ENCODE data around the gene CYP26B1. TPM values are rescaled to one million over a fixed set of nuclear protein-coding genes. Genes with fewer than 3 reads are reported as not detected.

CYP26B1 gene
- total RNA-seq (2014; rRNA removed; shearing (Covaris generic)) = 1.1 and 1.3 TPM in 2 replicates

DNA sequence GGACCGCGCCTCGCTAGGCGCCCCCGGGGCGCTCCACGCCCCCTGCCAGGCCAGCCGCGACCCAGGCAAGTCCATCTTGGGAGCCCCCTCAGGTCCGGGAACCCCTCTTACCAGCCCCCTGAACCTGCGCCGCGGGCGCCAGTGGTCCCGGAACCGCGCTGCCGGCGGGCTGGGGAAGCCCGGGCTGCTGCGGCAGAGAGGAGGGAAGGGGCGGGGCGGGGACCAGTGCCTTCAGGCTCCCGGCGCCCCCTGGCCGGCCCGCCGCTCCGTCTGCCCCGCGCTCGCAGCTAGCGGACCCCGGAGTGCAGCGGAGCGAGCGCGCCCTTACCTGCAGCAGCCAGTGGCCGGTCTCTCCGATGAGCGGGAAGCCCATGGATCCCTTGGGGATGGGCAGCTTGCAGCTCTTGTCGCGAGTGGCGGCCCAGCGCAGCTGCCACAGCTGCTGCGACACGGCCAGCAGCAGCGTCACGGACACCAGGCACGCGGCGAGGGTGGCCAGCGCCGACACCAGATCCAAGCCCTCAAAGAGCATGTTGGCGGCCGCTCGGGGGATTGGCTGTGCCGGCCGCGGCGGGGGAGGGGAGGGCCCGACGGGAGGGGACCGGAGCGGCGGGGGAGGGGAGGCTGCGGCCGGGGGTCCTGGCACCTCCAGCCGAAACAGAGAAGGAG is at the start of gene CYP26B1:
Gene CYP26B1 (minus strand): TSS at position 560 of the 669 bp plus-strand sequence. CDS start 28 bp downstream, at position 532.
- Histone ChIP-seq H3K4me3 (ENCODE audit: insufficient read depth, low read depth, low read length) (peak within 1 kb of the TSS; percentile 43), H3K27me3 (ENCODE audit: control insufficient read depth, insufficient read depth, low read length) (peaks cover 83% of the 10 kb centered on the region), H3K36me3 (replicated peaks; ENCODE audit: control insufficient read depth, insufficient read depth, low read length) (no peaks in the 10 kb centered on the region)
- DNase-seq = peak; percentile 90

GRCh38 chr2:72193723-72194122 is 46.1 kb upstream of the CYP26B1 start:
- Histone ChIP-seq H3K4me3 (ENCODE audit: insufficient read depth, low read depth, low read length) (no peak overlapping the region), H3K27me3 (ENCODE audit: control insufficient read depth, insufficient read depth, low read length) (no peaks in the 10 kb centered on the region), H3K36me3 (replicated peaks; ENCODE audit: control insufficient read depth, insufficient read depth, low read length) (no peaks in the 10 kb centered on the region)
- no peak for DNase-seq

DNA sequence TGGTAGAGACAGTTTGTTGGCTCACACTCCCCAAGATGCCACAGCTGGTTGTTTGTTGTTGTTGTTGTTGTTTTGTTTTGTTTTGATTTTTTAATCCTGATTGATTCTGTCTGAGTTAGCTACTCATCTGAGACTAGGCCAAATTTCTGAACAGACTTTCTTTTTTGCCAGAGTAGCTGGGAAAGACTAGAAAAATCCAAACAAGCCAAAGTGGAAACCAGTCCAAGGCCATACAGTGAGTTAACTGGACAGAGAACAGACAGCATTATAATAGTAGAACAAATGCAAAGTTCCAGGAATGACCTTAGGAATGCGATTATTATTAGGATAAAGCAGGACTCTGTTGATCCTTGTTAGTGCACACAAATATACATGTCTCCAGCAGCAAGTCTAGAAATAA is 43.8 kb upstream of the CYP26B1 start:
- Histone ChIP-seq H3K4me3 (ENCODE audit: insufficient read depth, low read depth, low read length) (no peak overlapping the region), H3K36me3 (replicated peaks; ENCODE audit: control insufficient read depth, insufficient read depth, low read length) (no peaks in the 10 kb centered on the region), H3K27me3 (ENCODE audit: control insufficient read depth, insufficient read depth, low read length) (no peaks in the 10 kb centered on the region)
- no peak for DNase-seq

- DNase-seq = no peak
- H3K4me3 ChIP-seq (ENCODE audit: insufficient read depth, low read depth, low read length) = no peak overlapping the region
- no peaks in the 10 kb centered on the region for H3K27me3 ChIP-seq (ENCODE audit: control insufficient read depth, insufficient read depth, low read length)
- no peaks in the 10 kb centered on the region for H3K36me3 ChIP-seq (replicated peaks; ENCODE audit: control insufficient read depth, insufficient read depth, low read length)
Observed at GRCh38 chr2:72185206-72185605, 37.5 kb upstream of the CYP26B1 start.

DNA sequence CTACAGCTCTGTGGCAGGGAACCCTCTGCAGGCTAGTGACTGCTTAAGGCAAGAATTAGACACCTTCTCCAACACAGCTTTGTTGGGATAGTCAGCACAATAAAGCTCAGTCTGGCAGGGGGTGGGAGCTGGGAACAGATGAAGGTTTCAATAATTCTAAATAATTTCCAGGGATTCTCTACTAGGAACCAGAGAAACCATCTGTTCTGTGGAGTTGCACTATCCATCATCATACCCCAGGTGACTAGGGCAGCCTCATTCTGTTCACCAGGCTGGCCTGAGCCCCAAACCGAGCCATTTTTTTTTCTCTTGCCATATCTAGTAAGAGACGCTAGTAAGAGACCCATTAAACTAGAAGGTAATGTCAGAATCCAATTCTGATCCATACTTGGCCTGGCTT is 35.8 kb upstream of the CYP26B1 start:
- no peak for DNase-seq
- Histone ChIP-seq H3K27me3 (ENCODE audit: control insufficient read depth, insufficient read depth, low read length) (no peaks in the 10 kb centered on the region), H3K36me3 (replicated peaks; ENCODE audit: control insufficient read depth, insufficient read depth, low read length) (no peaks in the 10 kb centered on the region), H3K4me3 (ENCODE audit: insufficient read depth, low read depth, low read length) (no peak overlapping the region)

GRCh38 chr2:72183016-72183415 is 35.4 kb upstream of the CYP26B1 start:
- no peak overlapping the region for H3K4me3 ChIP-seq (ENCODE audit: insufficient read depth, low read depth, low read length)
- H3K27me3 ChIP-seq (ENCODE audit: control insufficient read depth, insufficient read depth, low read length) = no peaks in the 10 kb centered on the region
- no peaks in the 10 kb centered on the region for H3K36me3 ChIP-seq (replicated peaks; ENCODE audit: control insufficient read depth, insufficient read depth, low read length)
- DNase-seq = no peak

DNA sequence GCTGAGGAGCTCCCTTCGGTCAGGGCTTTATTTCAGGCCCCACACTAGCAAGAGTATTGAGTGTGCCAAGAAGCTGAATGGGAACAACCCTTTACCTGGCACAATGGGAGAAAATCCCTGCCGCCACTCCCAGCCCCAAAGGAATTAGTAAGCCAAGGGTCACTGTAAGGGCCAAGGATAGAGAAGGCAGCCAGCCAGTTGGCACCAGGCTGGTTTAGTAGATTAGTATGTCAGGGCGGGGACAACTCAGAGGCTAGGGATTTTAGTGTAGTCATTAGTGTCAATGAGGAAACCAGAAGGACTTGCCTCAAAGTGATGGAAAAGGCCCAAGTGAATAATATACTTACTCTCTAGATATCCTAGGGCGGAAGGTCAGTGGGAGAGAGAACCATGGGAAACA is 34.9 kb upstream of the CYP26B1 start:
- Histone ChIP-seq H3K36me3 (replicated peaks; ENCODE audit: control insufficient read depth, insufficient read depth, low read length) (no peaks in the 10 kb centered on the region), H3K27me3 (ENCODE audit: control insufficient read depth, insufficient read depth, low read length) (no peaks in the 10 kb centered on the region), H3K4me3 (ENCODE audit: insufficient read depth, low read depth, low read length) (no peak overlapping the region)
- no peak for DNase-seq

DNA sequence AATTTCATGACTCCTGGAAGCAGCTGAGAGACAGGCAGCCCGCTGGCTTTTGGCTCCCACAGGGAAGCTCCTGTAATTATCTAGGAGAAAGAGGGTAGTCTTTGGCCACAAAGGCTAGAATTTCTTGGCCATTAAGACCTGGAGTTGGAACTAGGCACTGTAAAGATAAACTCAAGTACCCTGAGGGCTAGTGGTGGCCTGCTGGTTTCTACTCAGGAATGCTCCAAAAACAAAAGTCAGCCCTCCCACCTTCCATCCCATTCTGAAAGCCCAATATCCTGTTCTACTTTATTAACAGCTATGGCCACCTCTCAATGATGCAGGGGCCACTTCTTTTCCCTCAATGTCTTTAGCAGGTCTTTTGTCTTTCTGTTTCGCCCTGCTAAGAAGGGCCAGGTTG is 34.0 kb upstream of the CYP26B1 start:
- Histone ChIP-seq H3K36me3 (replicated peaks; ENCODE audit: control insufficient read depth, insufficient read depth, low read length) (no peaks in the 10 kb centered on the region), H3K4me3 (ENCODE audit: insufficient read depth, low read depth, low read length) (no peak overlapping the region), H3K27me3 (ENCODE audit: control insufficient read depth, insufficient read depth, low read length) (no peaks in the 10 kb centered on the region)
- no peak for DNase-seq

GRCh38 chr2:72180351-72180750 is 32.7 kb upstream of the CYP26B1 start:
- DNase-seq = no peak
- H3K36me3 ChIP-seq (replicated peaks; ENCODE audit: control insufficient read depth, insufficient read depth, low read length) = no peaks in the 10 kb centered on the region
- H3K4me3 ChIP-seq (ENCODE audit: insufficient read depth, low read depth, low read length) = no peak overlapping the region
- H3K27me3 ChIP-seq (ENCODE audit: control insufficient read depth, insufficient read depth, low read length) = no peaks in the 10 kb centered on the region

DNA sequence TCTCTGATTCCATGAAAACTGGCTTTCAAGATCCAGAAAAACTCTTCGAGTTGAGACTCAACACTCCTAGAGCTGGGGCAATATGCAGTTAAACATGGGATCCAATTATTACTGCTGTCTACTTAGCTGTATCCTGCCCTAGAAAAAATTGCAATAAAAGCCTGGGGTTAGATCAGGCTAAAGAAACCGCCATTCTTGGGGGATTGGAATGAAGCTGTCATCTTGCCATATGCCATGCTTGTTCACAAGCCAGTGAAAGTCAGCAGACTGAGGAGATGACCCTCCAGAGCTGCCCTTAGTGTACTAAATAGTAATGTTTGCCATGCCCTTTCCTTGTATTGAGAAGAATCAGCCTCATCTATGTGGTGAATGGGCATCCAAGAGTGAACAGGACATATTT is 30.9 kb upstream of the CYP26B1 start:
- H3K4me3 ChIP-seq (ENCODE audit: insufficient read depth, low read depth, low read length) = no peak overlapping the region
- no peak for DNase-seq
- no peaks in the 10 kb centered on the region for H3K27me3 ChIP-seq (ENCODE audit: control insufficient read depth, insufficient read depth, low read length)
- no peaks in the 10 kb centered on the region for H3K36me3 ChIP-seq (replicated peaks; ENCODE audit: control insufficient read depth, insufficient read depth, low read length)

DNA sequence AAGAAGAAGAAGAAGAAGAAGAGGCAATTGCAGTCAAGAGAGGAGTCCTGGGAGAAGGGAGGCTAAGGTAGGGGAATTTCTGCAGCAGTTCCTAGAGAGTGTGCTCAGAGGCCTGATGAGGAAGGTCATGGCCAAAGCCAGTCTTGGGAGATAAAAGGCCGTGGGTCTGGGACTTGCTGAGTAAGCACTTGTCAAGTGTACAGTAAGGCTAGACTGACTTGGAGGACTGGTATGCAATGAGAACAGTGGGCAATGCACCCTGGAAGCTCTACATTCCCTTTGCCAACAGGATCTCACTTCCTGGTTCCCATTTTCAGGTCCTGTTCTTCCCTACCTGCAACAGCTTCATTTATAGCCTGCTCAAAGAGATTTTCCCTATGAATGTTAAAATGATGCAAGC is 28.6 kb upstream of the CYP26B1 start:
- Histone ChIP-seq H3K36me3 (replicated peaks; ENCODE audit: control insufficient read depth, insufficient read depth, low read length) (no peaks in the 10 kb centered on the region), H3K27me3 (ENCODE audit: control insufficient read depth, insufficient read depth, low read length) (no peaks in the 10 kb centered on the region), H3K4me3 (ENCODE audit: insufficient read depth, low read depth, low read length) (no peak overlapping the region)
- no peak for DNase-seq

GRCh38 chr2:72175636-72176035 is 28.0 kb upstream of the CYP26B1 start:
- no peak for DNase-seq
- no peaks in the 10 kb centered on the region for H3K27me3 ChIP-seq (ENCODE audit: control insufficient read depth, insufficient read depth, low read length)
- H3K4me3 ChIP-seq (ENCODE audit: insufficient read depth, low read depth, low read length) = no peak overlapping the region
- no peaks in the 10 kb centered on the region for H3K36me3 ChIP-seq (replicated peaks; ENCODE audit: control insufficient read depth, insufficient read depth, low read length)

GRCh38 chr2:72173640-72174321 is 26.1 kb upstream of the CYP26B1 start:
- no peaks in the 10 kb centered on the region for H3K36me3 ChIP-seq (replicated peaks; ENCODE audit: control insufficient read depth, insufficient read depth, low read length)
- no peak overlapping the region for H3K4me3 ChIP-seq (ENCODE audit: insufficient read depth, low read depth, low read length)
- H3K27me3 ChIP-seq (ENCODE audit: control insufficient read depth, insufficient read depth, low read length) = no peaks in the 10 kb centered on the region
- DNase-seq = no peak

DNA sequence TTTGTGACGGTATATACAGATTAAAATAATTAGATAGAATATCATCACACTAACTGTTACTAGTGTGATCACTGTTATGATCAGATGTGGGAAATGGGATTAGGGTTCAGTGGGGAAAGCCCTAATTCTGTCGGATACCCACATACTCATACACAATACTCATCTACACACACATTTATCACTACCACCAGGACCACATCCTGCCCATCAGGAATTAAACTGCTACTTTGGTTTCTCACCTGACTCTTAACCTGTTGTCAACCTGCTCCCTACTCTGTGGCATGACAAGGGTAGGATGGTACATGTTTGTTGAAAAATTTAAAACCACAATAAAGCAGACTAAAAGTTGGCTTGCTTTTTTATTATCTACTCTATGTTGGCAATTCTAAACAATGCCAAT is 24.8 kb upstream of the CYP26B1 start:
- no peak overlapping the region for H3K4me3 ChIP-seq (ENCODE audit: insufficient read depth, low read depth, low read length)
- no peaks in the 10 kb centered on the region for H3K36me3 ChIP-seq (replicated peaks; ENCODE audit: control insufficient read depth, insufficient read depth, low read length)
- H3K27me3 ChIP-seq (ENCODE audit: control insufficient read depth, insufficient read depth, low read length) = no peaks in the 10 kb centered on the region
- DNase-seq = no peak

- no peaks in the 10 kb centered on the region for H3K27me3 ChIP-seq (ENCODE audit: control insufficient read depth, insufficient read depth, low read length)
- no peaks in the 10 kb centered on the region for H3K36me3 ChIP-seq (replicated peaks; ENCODE audit: control insufficient read depth, insufficient read depth, low read length)
- H3K4me3 ChIP-seq (ENCODE audit: insufficient read depth, low read depth, low read length) = no peak overlapping the region
- DNase-seq = no peak
Observed at GRCh38 chr2:72166279-72166678, 18.6 kb upstream of the CYP26B1 start.

All from H7 (cell line).